H9 (cell line): ENCODE measurements around the gene FOXI1. TPM values are rescaled to one million over a fixed set of nuclear protein-coding genes. Genes with fewer than 3 reads are reported as not detected.

Source experiments
- DNase-seq: peaks from one replicate; pipeline ENCODE4 v3.0.0-alpha.2; 2017
- H2AFZ ChIP-seq: one replicate; pipeline ENCODE4 v1.6.1; 2013; ENCODE audit warnings: mild to moderate bottlenecking, low read length, control low read depth, moderate library complexity
- H2AK5ac ChIP-seq: 2 replicates; pipeline ENCODE4 v1.6.1; 2013; ENCODE audit warnings: low read length, control low read depth, mixed read lengths; ENCODE audit not compliant: insufficient read length
- H2BK120ac ChIP-seq: one replicate; pipeline ENCODE4 v1.6.1; 2013; ENCODE audit warnings: low read depth, mild to moderate bottlenecking, low read length, control low read depth, inconsistent platforms; ENCODE audit not compliant: poor library complexity, severe bottlenecking
- H2BK12ac ChIP-seq: 2 replicates; pipeline ENCODE4 v1.6.1; 2013; ENCODE audit warnings: low read length, control low read depth, mixed read lengths, low read depth; ENCODE audit not compliant: insufficient read length
- H2BK15ac ChIP-seq: 2 replicates; pipeline ENCODE4 v1.6.1; 2013; ENCODE audit warnings: low read depth, low read length, control low read depth
- H2BK20ac ChIP-seq: one replicate; pipeline ENCODE4 v1.6.1; 2013; ENCODE audit warnings: low read depth, mild to moderate bottlenecking, low read length, control low read depth, inconsistent platforms; ENCODE audit not compliant: poor library complexity, severe bottlenecking
- H2BK5ac ChIP-seq: 2 replicates; pipeline ENCODE4 v1.6.1; 2013; ENCODE audit warnings: low read length, control low read depth, mixed read lengths; ENCODE audit not compliant: insufficient read length
- H3K14ac ChIP-seq: 2 replicates; pipeline ENCODE4 v1.6.1; 2013; ENCODE audit warnings: low read length, control low read depth; ENCODE audit not compliant: insufficient read depth
- H3K18ac ChIP-seq: 2 replicates; pipeline ENCODE4 v1.6.1; 2013; ENCODE audit warnings: low read depth, mild to moderate bottlenecking, mixed read lengths, low read length, control low read depth; ENCODE audit not compliant: insufficient read length
- H3K23ac ChIP-seq: 2 replicates; pipeline ENCODE4 v1.6.1; 2013; ENCODE audit warnings: low read length, control low read depth, mixed read lengths, low read depth; ENCODE audit not compliant: insufficient read length
- H3K23me2 ChIP-seq: 2 replicates; pipeline ENCODE4 v1.6.1; 2013; ENCODE audit warnings: low read depth, mild to moderate bottlenecking, mixed read lengths, low read length, control low read depth; ENCODE audit not compliant: insufficient read length, poor library complexity, severe bottlenecking
- H3K27ac ChIP-seq: 2 replicates; pipeline ENCODE4 v1.5.1; 2013; ENCODE audit warnings: low read length, control low read depth, mixed read lengths, low read depth; ENCODE audit not compliant: insufficient read length
- H3K27me3 ChIP-seq: 2 replicates; pipeline ENCODE4 v1.6.1; 2013; ENCODE audit warnings: low read length, control low read depth, inconsistent platforms; ENCODE audit not compliant: insufficient read depth
- H3K4ac ChIP-seq: 2 replicates; pipeline ENCODE4 v1.6.1; 2013; ENCODE audit warnings: low read depth, mild to moderate bottlenecking, control low read depth, inconsistent platforms, low read length, moderate library complexity
- H3K4me1 ChIP-seq: 2 replicates; pipeline ENCODE4 v1.6.1; 2013; ENCODE audit warnings: low read length, control low read depth, inconsistent platforms; ENCODE audit not compliant: insufficient read depth
- H3K4me2 ChIP-seq: 2 replicates; pipeline ENCODE4 v1.6.1; 2013; ENCODE audit warnings: low read length, control low read depth, mixed read lengths; ENCODE audit not compliant: insufficient read length, insufficient read depth
- H3K56ac ChIP-seq: 2 replicates; pipeline ENCODE4 v1.6.1; 2013; ENCODE audit warnings: low read depth, mild to moderate bottlenecking, mixed read lengths, low read length, control low read depth; ENCODE audit not compliant: insufficient read length
- H3K79me1 ChIP-seq: 2 replicates; pipeline ENCODE4 v1.6.1; 2013; ENCODE audit warnings: low read depth, mild to moderate bottlenecking, moderate library complexity, low read length, control low read depth, inconsistent platforms; ENCODE audit not compliant: insufficient read depth, poor library complexity, severe bottlenecking
- H3K79me2 ChIP-seq: 2 replicates; pipeline ENCODE4 v1.6.1; 2013; ENCODE audit warnings: low read length, control low read depth, inconsistent platforms; ENCODE audit not compliant: insufficient read depth
- H3K9ac ChIP-seq: 2 replicates; pipeline ENCODE4 v1.6.1; 2013; ENCODE audit warnings: low read length, control low read depth, mixed read lengths; ENCODE audit not compliant: insufficient read length; ENCODE audit errors: extremely low read depth
- H3K9me3 ChIP-seq: one replicate; pipeline ENCODE4 v1.6.1; 2013; ENCODE audit warnings: low read depth, low read length, inconsistent platforms; ENCODE audit not compliant: control insufficient read depth
- H3T11ph ChIP-seq: one replicate; pipeline ENCODE4 v1.6.1; 2013; ENCODE audit warnings: mild to moderate bottlenecking, low read length, control low read depth, inconsistent platforms
- H4K20me1 ChIP-seq: one replicate; pipeline ENCODE4 v1.6.1; 2013; ENCODE audit not compliant: control insufficient read depth, insufficient read length, insufficient read depth
- H4K5ac ChIP-seq: 2 replicates; pipeline ENCODE4 v1.6.1; 2013; ENCODE audit warnings: low read depth, mild to moderate bottlenecking, mixed read lengths, low read length, control low read depth; ENCODE audit not compliant: insufficient read length
- H4K8ac ChIP-seq: replicated peaks from 2 replicates; pipeline ENCODE4 v1.6.1; 2013; ENCODE audit warnings: low read length, control low read depth, mixed read lengths, low read depth; ENCODE audit not compliant: insufficient read length
- H4K91ac ChIP-seq: 2 replicates; pipeline ENCODE4 v1.6.1; 2013; ENCODE audit warnings: low read depth, mild to moderate bottlenecking, moderate library complexity, mixed read lengths, low read length, control low read depth; ENCODE audit not compliant: insufficient read length
- H3K27ac Mint-ChIP-seq, 3 experiments: 2 replicates in 2 of 3; 3 replicates in 1 of 3; pipeline ENCODE4 v1.8.0; 2020 to 2021; ENCODE audit warnings: mixed read lengths in 3 of 3, mild to moderate bottlenecking in 1 of 3, moderate library complexity in 1 of 3
- H3K27me3 Mint-ChIP-seq: 2 replicates; pipeline ENCODE4 v1.8.0; 2021; ENCODE audit warnings: low read depth, mild to moderate bottlenecking, moderate library complexity, mixed read lengths
- H3K36me3 Mint-ChIP-seq, 3 experiments: 2 replicates in 2 of 3; 3 replicates in 1 of 3; pipeline ENCODE4 v1.8.0; 2020 to 2021; ENCODE audit warnings: low read depth in 3 of 3, mixed read lengths in 3 of 3; ENCODE audit not compliant: insufficient read depth in 1 of 3
- H3K4me1 Mint-ChIP-seq, 2 experiments: 2 replicates each; pipeline ENCODE4 v1.8.0; 2020; ENCODE audit warnings: mixed read lengths in 2 of 2
- H3K4me3 Mint-ChIP-seq, 2 experiments: 2 replicates in 1 of 2; 3 replicates in 1 of 2; pipeline ENCODE4 v1.8.0; 2020 to 2021; ENCODE audit warnings: mild to moderate bottlenecking in 2 of 2, mixed read lengths in 2 of 2, moderate library complexity in 1 of 2
- H3K9me3 Mint-ChIP-seq, 2 experiments: 2 replicates in 1 of 2; 3 replicates in 1 of 2; pipeline ENCODE4 v1.8.0; 2020; ENCODE audit warnings: mild to moderate bottlenecking in 2 of 2, mixed read lengths in 2 of 2, moderate library complexity in 1 of 2
- CTCF ChIP-seq: fragments of 200-600 bp; sonication (generic); conservative IDR thresholded peaks from 3 replicates; pipeline ENCODE4 v1.8.0; 2021; ENCODE audit warnings: antibody characterized with exemption, mild to moderate bottlenecking
- WGBS: extraction: QIAGEN DNeasy Blood & Tissue Kit; methylation state at CpG from one replicate; pipeline ENCODE4 v1.1.7; 2013; ENCODE audit warnings: missing lambda C conversion rate, low lambda C conversion rate, mixed read lengths; ENCODE audit not compliant: insufficient read length; ENCODE audit errors: extremely low coverage; 5-methylcytosine and 5-hydroxymethylcytosine counted together
- total RNA-seq: library from RNA; stranded (reverse); gene quantifications from 2 replicates; pipeline ENCODE4 v1.2.1, GENCODE V29; 2021

Gene FOXI1
- total RNA-seq, 1 experiment from 2014 or later: not detected

DNA sequence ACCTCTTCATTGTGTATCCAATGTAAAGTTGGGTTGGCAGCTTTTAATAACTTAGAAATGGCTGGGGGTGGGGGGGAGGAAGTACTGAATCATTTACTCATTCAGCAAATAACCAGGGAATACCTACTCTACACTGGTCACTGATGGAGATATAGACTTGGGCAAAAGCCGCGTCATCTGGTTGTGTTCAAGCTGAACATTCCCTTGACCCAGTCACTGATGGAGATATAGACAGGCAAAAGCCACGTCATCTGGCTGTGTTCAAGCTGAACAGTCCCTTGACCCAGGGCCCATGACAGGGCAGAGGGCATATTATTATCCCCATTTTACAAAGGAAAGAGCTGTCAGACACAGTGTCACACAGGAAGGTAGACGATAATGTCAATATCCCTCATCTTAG, 32.6 kb downstream of the FOXI1 start:
- Histone ChIP-seq H2BK5ac (no peak overlapping the region), H3K9me3 (no peaks in the 10 kb centered on the region), H2BK12ac (no peak overlapping the region), H3K9ac (no peak overlapping the region), H3K23ac (no peak overlapping the region), H3K27me3 (no peaks in the 10 kb centered on the region), H3K4me2 (no peak overlapping the region), H4K20me1 (no peaks in the 10 kb centered on the region), H4K5ac (no peak overlapping the region), H2BK20ac (no peak overlapping the region), H3T11ph (no peak overlapping the region), H3K23me2 (no peaks in the 10 kb centered on the region), H3K18ac (no peak overlapping the region), H3K4me1 (no peaks in the 10 kb centered on the region), H4K8ac (no peak overlapping the region), H3K27ac (no peak overlapping the region), H2AFZ (no peak overlapping the region), H3K79me1 (no peaks in the 10 kb centered on the region), H3K4ac (no peak overlapping the region), H2AK5ac (no peak overlapping the region), H2BK120ac (no peak overlapping the region), H3K14ac (no peak overlapping the region), H2BK15ac (no peak overlapping the region), H4K91ac (no peak overlapping the region), H3K79me2 (no peaks in the 10 kb centered on the region), H3K56ac (no peak overlapping the region)
- no CpG with 5 or more reads among the region's 4 CpGs for WGBS
- H3K4me3 Mint-ChIP-seq: no peak overlapping the region
- no peaks in the 10 kb centered on the region for H3K36me3 Mint-ChIP-seq
- peaks cover 0 to 3% of the 10 kb centered on the region in 2 experiments; a peak in 1 of 5 replicates for H3K9me3 Mint-ChIP-seq
- DNase-seq: no peak
- no peaks in the 10 kb centered on the region for H3K4me1 Mint-ChIP-seq
- H3K27me3 Mint-ChIP-seq: peaks cover 8% of the 10 kb centered on the region
- no peak overlapping the region for H3K27ac Mint-ChIP-seq
- no peak for TF ChIP-seq CTCF
